ENCODE results near the gene EIF6.
"Not testable (repeated sequence)": the region's sequence is repeated elsewhere in the genome, so short reads cannot be mapped to it uniquely, and the experiment has no call there.

Gene EIF6

DNA sequence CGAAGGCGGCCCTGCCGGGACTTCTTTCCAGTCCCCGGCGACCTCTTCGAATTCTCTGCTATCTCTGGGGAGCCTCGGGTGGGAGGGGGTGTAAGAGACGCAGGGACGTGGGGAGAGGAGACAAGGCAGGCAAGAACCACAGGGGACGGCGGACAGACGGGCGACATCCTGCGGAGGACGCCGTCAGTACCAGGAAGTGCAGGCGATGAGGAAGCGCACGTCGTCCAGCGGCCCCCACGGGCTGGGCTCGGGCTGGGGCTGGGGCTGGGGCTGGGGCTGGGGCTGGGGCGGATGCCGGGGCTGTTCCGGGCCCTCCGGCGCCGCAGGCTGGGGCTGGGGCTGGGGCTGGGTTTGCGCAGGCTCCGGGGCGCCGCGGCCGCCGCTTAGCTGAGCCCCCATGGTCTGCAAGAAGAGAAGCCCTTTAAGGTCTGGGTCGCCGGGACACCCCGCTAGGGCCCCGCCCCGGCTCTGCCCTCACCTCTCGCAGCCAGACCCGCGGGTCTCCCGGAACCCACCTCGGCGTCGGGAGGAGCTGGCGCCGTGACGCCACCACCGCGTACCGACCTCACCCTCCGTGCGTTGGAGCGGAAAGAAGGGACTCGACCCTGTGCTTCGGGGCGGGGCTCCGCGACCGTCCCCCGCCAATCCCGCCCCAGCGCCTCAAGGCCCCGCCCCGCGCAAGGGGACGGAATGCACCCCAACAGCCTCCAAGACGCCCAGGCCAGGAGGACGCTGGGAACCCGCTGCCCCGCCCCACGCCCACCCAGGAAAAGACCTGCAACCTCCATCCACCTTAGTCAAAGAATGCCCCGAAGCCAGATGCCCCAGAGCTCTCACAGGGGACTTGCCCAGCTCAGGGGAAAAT is 6.8 kb downstream of the EIF6 start, which contains the start of gene MMP24OS:
Gene MMP24OS (minus strand): TSS at position 592 of the 865 bp plus-strand sequence. CDS start 193 bp downstream, at position 399.
- peak; percentile 86 for DNase-seq

GRCh38 chr20:35277127-35277526 is 7.4 kb downstream of the EIF6 start:
- DNase-seq = no peak

DNA sequence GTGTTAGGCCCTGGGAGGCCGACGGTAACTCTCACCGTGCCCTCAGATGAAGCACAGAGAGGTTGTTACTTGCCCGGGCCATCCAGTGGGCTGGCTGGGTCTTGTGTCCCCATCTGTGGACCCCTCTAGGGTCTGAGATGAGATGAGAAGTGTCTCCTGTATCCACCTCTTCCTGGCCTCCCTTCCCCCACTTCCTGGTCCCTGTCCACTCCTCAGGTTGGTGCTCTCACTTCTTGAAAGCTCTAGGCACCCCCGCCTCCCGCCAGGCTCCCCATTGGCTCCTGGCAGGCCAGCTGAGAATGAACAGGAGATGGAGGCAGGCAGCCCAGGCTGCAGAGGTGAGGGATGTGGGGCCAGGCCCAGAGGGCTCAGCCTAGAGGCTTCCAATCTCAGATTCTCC is 8.2 kb downstream of the EIF6 start:
- DNase-seq = no peak

DNA sequence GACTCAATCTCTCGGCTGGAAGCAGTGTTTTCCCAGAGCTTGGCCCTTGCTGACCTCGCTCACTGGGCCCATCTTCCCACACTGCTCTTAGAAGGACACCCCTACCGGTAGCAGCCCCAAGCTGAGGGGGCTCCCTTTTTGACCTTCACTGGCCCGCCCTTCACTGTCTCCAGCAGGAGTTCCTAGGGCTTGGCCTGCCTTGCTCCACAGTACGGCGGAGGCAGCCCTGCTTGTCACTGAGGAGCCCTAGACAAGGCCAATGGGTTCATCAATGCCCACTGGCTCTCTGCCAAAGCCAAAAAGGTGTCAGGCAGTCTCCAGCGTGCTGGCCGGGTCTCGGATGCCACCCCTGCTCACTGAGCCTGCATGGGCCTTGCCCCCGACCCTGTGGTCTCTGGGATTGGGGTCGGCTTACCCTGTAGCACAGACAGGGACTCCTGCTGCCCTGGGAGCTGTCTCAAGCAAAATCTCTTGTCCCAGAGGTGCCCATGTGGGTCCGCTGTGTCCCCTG is 8.8 kb downstream of the EIF6 start:
- no peak for DNase-seq

DNA sequence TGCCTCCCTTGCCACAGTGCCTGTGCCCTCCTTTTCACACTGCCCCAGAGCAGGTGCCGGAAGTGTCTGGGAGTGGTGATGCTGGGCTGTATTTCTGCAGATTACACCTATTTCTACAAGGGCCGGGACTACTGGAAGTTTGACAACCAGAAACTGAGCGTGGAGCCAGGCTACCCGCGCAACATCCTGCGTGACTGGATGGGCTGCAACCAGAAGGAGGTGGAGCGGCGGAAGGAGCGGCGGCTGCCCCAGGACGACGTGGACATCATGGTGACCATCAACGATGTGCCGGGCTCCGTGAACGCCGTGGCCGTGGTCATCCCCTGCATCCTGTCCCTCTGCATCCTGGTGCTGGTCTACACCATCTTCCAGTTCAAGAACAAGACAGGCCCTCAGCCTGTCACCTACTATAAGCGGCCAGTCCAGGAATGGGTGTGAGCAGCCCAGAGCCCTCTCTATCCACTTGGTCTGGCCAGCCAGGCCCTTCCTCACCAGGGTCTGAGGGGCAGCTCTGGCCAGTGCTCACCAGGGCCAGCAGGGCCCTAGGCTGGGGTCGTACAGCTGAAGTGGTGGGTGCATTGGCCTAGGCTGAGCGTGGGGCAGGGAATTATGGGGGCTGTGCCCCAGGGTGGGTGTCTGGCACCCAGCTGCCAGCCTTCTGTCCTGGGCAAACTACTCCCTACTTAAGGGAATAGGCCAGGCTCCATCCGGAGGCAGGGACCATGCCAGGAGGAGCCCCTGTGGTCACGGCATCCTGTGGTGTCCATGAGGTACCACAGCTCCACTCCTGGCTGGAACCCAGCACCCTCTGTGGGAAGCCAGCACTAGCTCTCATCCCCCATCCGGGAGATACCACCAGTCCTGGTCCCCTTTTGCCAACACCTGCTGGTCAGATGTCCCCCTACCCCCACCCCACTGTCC is 10.1 kb downstream of the EIF6 start:
- DNase-seq = no peak

GRCh38 chr20:35273449-35274171 is 11.0 kb downstream of the EIF6 start:
- no peak for DNase-seq

DNA sequence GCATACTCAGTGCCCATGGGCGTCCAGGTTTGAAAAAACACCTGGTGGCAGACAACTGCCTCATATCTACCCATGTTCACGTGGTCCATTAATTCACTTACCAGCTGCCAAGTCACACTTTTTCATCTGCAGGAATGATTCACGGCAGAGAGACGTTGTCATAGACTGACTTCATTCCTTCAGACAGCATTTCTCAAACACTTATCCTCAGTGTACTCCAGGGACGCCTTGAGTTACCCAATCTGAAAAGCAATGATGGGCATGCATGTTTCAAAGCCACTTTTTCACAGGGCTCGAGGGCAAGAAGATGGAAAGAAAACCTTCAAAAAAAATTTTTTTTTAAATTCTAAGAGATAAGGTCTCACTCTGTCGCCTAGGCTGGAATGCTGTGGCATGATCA is 12.7 kb downstream of the EIF6 start:
- DNase-seq = no peak

DNA sequence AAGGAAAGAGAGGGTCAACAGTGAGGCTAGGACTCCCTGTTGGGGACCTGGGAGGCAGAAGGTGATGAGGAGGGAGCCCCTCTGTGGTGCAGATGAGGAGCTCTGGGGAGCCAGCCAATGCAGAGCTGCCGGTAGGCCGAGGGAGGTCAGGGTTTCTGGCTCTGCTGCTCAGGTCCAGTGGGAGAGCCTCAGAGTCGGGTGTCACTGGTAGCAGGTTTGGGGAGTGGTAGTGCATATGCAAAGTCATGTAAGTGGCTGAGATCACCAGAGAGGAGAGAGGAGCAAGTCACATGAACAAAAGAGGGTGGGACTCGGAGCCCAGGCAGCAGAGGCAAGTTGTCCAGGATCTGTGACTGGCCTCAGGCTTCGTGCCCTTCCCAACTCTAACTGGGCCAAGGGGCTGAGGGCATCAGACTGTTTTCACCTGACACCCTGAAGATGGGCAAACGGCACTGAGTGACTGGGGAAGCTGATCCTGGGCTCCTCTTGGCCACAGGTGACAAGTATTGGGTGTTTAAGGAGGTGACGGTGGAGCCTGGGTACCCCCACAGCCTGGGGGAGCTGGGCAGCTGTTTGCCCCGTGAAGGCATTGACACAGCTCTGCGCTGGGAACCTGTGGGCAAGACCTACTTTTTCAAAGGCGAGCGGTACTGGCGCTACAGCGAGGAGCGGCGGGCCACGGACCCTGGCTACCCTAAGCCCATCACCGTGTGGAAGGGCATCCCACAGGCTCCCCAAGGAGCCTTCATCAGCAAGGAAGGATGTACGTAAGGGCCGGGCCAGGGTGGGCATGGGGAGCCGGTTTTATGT is 13.3 kb downstream of the EIF6 start:
- no peak for DNase-seq

DNA sequence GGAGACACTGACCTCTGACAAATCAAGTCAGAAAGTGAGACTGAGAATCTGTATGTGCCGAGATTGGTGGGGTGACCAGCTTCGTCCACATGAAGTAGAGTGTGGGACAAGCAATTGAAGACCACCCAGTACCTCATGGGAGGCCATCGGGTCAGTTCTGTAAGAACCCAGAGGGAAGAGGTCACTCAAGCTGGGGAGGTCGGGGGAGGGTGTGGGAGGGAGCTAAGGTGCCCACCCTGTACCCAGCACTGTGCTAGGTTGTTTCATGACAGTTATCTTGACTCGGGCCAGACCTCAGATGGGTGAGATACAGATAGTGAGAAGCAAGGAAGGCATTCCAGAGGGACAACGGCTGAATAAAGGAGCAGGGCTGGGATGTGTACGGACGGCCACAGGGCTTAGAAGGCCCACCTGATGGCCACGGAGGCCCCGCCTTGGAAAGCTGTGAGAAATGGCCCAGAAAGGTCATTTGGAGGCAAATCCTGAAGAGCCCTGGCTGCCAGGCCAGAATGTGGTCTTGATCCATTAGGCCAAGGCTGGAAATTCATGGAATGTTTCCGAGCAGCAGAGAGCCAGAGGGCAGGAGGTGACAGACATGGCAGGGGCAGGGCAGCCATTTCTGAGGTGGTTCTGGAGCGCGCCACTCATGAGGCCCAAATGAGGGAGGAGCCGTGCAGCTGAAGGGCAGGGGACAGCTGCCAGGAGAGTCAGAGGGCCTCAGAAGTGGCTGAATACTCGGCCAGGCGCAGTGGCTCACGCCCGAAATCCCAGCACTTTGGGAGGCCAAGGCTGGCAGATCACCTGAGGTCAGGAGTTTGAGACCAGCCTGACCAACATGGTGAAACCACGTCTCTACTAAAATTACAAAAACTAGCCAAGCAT is 14.3 kb downstream of the EIF6 start:
- no peak for DNase-seq

GRCh38 chr20:35269055-35269781 is 15.4 kb downstream of the EIF6 start:
- DNase-seq = peak in 1 of 2 donors; percentile 26

DNA sequence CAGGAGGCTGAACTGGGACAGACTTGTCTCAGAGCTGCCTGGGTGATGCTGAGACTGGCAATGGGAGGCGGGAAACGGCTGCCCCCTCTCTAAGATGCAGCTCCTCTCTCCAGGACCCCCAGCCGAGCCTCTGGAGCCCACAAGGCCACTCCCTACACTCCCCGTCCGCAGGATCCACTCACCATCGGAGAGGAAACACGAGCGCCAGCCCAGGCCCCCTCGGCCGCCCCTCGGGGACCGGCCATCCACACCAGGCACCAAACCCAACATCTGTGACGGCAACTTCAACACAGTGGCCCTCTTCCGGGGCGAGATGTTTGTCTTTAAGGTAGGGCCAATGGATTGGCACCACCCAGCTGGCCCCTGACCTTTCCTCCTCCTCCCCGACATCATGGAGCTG is 17.5 kb downstream of the EIF6 start:
- no peak for DNase-seq

- DNase-seq = no peak
Observed at GRCh38 chr20:35264755-35265154, 19.8 kb downstream of the EIF6 start.

DNA sequence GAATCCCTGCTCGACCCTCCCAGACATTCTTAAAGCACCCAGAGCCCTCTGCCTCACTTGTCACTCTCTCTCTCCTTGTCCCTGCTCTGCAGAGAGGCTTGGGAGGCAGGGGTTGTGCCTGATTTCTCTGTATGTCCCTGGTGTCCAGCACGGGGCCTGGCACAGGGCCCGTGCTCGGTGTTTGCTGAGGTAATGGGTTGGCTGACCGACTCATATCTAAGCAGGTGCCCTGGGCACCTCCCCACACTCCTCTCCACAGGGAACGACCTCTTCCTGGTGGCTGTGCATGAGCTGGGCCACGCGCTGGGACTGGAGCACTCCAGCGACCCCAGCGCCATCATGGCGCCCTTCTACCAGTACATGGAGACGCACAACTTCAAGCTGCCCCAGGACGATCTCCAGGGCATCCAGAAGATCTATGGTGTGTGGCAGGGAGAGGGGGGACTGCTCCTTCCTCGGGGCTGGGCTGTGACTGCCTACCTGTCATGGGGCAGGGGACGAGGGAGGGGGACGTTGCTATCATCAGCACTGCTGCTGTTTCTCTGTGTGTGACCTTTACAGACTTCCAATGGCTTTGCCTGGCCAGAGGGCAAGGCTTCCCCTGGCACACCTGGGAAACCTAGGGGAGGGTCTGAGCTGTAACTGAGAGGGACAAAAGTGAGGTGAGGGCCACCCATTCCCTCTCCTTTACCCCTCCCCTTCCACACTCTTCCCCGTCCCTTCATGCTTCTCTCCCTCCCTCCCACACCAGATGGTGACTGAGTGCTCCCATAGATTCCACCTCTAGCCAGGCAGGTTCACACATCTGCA is 20.8 kb downstream of the EIF6 start:
- DNase-seq = no peak

GRCh38 chr20:35262731-35263531 is 21.6 kb downstream of the EIF6 start:
- not testable (repeated sequence) for DNase-seq

DNA sequence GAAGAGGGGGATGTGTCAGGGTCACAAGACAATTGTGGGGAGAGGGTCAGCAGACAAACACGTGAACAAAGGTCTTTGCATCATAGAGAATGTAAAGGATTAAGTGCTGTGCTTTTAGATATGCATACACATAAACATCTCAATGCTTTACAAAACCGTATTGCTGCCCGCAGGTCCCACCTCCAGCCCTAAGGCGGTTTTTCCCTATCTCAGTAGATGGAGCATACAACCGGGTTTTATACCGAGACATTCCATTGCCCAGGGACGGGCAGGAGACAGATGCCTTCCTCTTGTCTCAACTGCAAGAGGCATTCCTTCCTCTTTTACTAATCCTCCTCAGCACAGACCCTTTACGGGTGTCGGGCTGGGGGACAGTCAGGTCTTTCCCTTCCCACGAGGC is 22.3 kb downstream of the EIF6 start:
- DNase-seq = not testable (repeated sequence)

GRCh38 chr20:35260426-35260825 is 24.1 kb downstream of the EIF6 start:
- DNase-seq = no peak

DNA sequence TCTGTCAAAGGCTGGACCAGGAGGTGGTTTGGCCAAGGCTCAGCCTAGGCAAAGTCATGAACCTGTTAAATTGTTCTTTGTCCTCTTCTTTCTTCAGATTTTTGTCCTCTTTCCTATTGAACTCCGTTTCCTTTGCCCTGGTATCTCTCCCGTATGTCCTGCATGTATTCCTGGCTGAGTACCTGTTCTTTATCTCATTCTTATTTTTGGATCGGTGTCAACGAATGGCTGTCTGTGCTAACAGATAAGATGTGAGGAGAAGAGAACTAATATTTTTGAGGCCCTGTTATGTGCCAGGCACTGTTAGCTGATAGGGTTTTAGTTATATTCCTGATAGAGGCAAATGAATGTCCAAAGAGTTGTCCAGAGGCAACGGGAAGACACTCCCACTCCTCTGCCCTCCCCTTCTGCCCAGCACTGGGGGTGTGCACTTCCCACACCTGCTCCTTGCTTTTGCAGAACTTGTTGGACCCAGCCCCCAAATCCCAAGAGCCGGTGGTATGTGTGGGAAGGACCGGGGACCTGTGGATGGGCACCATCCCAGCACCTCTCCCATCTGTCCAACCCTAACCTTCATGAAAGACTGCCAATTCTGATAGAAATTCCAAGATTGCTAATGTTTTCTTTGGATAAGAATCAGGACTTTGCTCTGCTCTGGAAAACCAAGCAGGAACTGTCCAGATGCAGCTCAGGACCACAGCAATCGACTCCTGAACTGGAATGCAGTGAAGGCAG is 27.2 kb downstream of the EIF6 start:
- DNase-seq = no peak

Measured in activated CD4-positive, alpha-beta T cell treated with anti-CD3 and anti-CD28 coated beads for 4 hours (primary cell).